ENCODE measurements around the gene BTNL9.

DNA sequence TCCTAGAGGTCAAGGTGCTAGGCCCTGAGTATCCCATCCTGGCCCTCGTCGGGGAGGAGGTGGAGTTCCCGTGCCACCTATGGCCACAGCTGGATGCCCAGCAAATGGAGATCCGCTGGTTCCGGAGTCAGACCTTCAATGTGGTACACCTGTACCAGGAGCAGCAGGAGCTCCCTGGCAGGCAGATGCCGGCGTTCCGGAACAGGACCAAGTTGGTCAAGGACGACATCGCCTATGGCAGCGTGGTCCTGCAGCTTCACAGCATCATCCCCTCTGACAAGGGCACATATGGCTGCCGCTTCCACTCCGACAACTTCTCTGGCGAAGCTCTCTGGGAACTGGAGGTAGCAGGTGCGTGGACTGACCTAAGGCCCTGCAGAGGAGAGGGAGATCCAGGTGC is 7.9 kb downstream of the BTNL9 start:
- TF ChIP-seq CHD2 (IDR thresholded peaks at IDR 0.05; ENCODE audit: low read length) (no peak), EZH2 (IDR thresholded peaks at IDR 0.05; ENCODE audit: low read depth, low read length, severe bottlenecking) (no peak), TCF12 (IDR thresholded peaks at IDR 0.05; ENCODE audit: low read depth, low read length) (no peak), POLR2AphosphoS5 (IDR thresholded peaks at IDR 0.05; ENCODE audit: low read depth, low read length) (no peak), SP1 (IDR thresholded peaks at IDR 0.05; ENCODE audit: low read depth, low read length) (no peak), ZNF274 (IDR thresholded peaks at IDR 0.05; ENCODE audit: borderline replicate concordance, extremely low read depth, low read length) (no peak), BCL11A (IDR thresholded peaks at IDR 0.05; ENCODE audit: low read depth in 2 of 2, low read length in 2 of 2) (no peak), SRF (IDR thresholded peaks at IDR 0.05; ENCODE audit: low read depth, low read length) (no peak)
- TF ChIP-seq, protein P1, sequence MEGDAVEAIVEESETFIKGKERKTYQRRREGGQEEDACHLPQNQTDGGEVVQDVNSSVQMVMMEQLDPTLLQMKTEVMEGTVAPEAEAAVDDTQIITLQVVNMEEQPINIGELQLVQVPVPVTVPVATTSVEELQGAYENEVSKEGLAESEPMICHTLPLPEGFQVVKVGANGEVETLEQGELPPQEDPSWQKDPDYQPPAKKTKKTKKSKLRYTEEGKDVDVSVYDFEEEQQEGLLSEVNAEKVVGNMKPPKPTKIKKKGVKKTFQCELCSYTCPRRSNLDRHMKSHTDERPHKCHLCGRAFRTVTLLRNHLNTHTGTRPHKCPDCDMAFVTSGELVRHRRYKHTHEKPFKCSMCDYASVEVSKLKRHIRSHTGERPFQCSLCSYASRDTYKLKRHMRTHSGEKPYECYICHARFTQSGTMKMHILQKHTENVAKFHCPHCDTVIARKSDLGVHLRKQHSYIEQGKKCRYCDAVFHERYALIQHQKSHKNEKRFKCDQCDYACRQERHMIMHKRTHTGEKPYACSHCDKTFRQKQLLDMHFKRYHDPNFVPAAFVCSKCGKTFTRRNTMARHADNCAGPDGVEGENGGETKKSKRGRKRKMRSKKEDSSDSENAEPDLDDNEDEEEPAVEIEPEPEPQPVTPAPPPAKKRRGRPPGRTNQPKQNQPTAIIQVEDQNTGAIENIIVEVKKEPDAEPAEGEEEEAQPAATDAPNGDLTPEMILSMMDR (IDR thresholded peaks at IDR 0.05; ENCODE audit: control extremely low read depth in 1 of 3, insufficient read depth in 1 of 3, low read depth in 1 of 3, low read length in 3 of 3) = no peak
